Measurements from ENCODE around the gene PPP4R3B.
"Not testable (repeated sequence)": the region's sequence is repeated elsewhere in the genome, so short reads cannot be mapped to it uniquely, and the experiment has no call there.

The PPP4R3B gene

GRCh38 chr2:55611997-55612396 is 5.4 kb downstream of the PPP4R3B start:
- no peak for FAIRE-seq
- TF ChIP-seq POLR2AphosphoS5 (IDR thresholded peaks at IDR 0.05; ENCODE audit: low read depth, low read length) (no peak), TAF1 (IDR thresholded peaks at IDR 0.05; ENCODE audit: borderline replicate concordance, low read depth, low read length) (no peak), POLR2A (IDR thresholded peaks at IDR 0.05; ENCODE audit: low read depth, low read length) (no peak)

GRCh38 chr2:55610954-55611743 is 6.3 kb downstream of the PPP4R3B start:
- FAIRE-seq (no peak), DNase-seq (ENCODE audit: insufficient read length) (no peak)
- TF ChIP-seq POLR2A (IDR thresholded peaks at IDR 0.05; ENCODE audit: low read depth, low read length) (0 out of 2 replicates have a peak, but pooled peaks have one; percentile 20), POLR2AphosphoS5 (IDR thresholded peaks at IDR 0.05; ENCODE audit: low read depth, low read length) (0 out of 2 replicates have a peak, but pooled peaks have one; percentile 62), TAF1 (IDR thresholded peaks at IDR 0.05; ENCODE audit: borderline replicate concordance, low read depth, low read length) (no peak)

More at GRCh38 chr2:55611997-55612396, 5.4 kb downstream of the PPP4R3B start:
- DNase-seq (ENCODE audit: insufficient read length): no peak

GRCh38 chr2:55609938-55610578 is 7.4 kb downstream of the PPP4R3B start:
- DNase-seq (ENCODE audit: insufficient read length): no peak
- TF ChIP-seq TAF1 (IDR thresholded peaks at IDR 0.05; ENCODE audit: borderline replicate concordance, low read depth, low read length) (no peak), POLR2AphosphoS5 (IDR thresholded peaks at IDR 0.05; ENCODE audit: low read depth, low read length) (no peak), POLR2A (IDR thresholded peaks at IDR 0.05; ENCODE audit: low read depth, low read length) (no peak; the same call in 1 of the 2 replicates)
- FAIRE-seq: no peak

GRCh38 chr2:55609193-55609794 is 8.1 kb downstream of the PPP4R3B start:
- TF ChIP-seq TAF1 (IDR thresholded peaks at IDR 0.05; ENCODE audit: borderline replicate concordance, low read depth, low read length): no peak
- TF ChIP-seq POLR2A (IDR thresholded peaks at IDR 0.05; ENCODE audit: low read depth, low read length): no peak
- TF ChIP-seq POLR2AphosphoS5 (IDR thresholded peaks at IDR 0.05; ENCODE audit: low read depth, low read length): no peak
- no peak for FAIRE-seq
- DNase-seq (ENCODE audit: insufficient read length): no peak

GRCh38 chr2:55607717-55608116 is 9.7 kb downstream of the PPP4R3B start:
- no peak for FAIRE-seq
- TF ChIP-seq POLR2A (IDR thresholded peaks at IDR 0.05; ENCODE audit: low read depth, low read length) (no peak), TAF1 (IDR thresholded peaks at IDR 0.05; ENCODE audit: borderline replicate concordance, low read depth, low read length) (no peak), POLR2AphosphoS5 (IDR thresholded peaks at IDR 0.05; ENCODE audit: low read depth, low read length) (no peak)

GRCh38 chr2:55604027-55604565 is 13.3 kb downstream of the PPP4R3B start:
- DNase-seq (ENCODE audit: insufficient read length): no peak
- no peak for FAIRE-seq
- TF ChIP-seq POLR2AphosphoS5 (IDR thresholded peaks at IDR 0.05; ENCODE audit: low read depth, low read length) (no peak), TAF1 (IDR thresholded peaks at IDR 0.05; ENCODE audit: borderline replicate concordance, low read depth, low read length) (no peak), POLR2A (IDR thresholded peaks at IDR 0.05; ENCODE audit: low read depth, low read length) (no peak)

More at GRCh38 chr2:55607717-55608116, 9.7 kb downstream of the PPP4R3B start:
- DNase-seq (ENCODE audit: insufficient read length): no peak

- no peak for TF ChIP-seq POLR2AphosphoS5 (IDR thresholded peaks at IDR 0.05; ENCODE audit: low read depth, low read length)
- no peak for TF ChIP-seq POLR2A (IDR thresholded peaks at IDR 0.05; ENCODE audit: low read depth, low read length)
- no peak for TF ChIP-seq TAF1 (IDR thresholded peaks at IDR 0.05; ENCODE audit: borderline replicate concordance, low read depth, low read length)
- DNase-seq (ENCODE audit: insufficient read length) (no peak), FAIRE-seq (no peak)
Observed at GRCh38 chr2:55601849-55602248, 15.6 kb downstream of the PPP4R3B start.

- no peak for FAIRE-seq
- no peak for DNase-seq (ENCODE audit: insufficient read length)
- TF ChIP-seq POLR2A (IDR thresholded peaks at IDR 0.05; ENCODE audit: low read depth, low read length) (no peak), TAF1 (IDR thresholded peaks at IDR 0.05; ENCODE audit: borderline replicate concordance, low read depth, low read length) (no peak), POLR2AphosphoS5 (IDR thresholded peaks at IDR 0.05; ENCODE audit: low read depth, low read length) (no peak)
Observed at GRCh38 chr2:55598056-55598795, 19.2 kb downstream of the PPP4R3B start.

- not testable (repeated sequence) for DNase-seq (ENCODE audit: insufficient read length)
Observed at GRCh38 chr2:55596795-55597194, 20.6 kb downstream of the PPP4R3B start.

GRCh38 chr2:55595536-55595935 is 21.9 kb downstream of the PPP4R3B start:
- DNase-seq (ENCODE audit: insufficient read length) (no peak), FAIRE-seq (no peak)
- TF ChIP-seq TAF1 (IDR thresholded peaks at IDR 0.05; ENCODE audit: borderline replicate concordance, low read depth, low read length): no peak
- TF ChIP-seq POLR2A (IDR thresholded peaks at IDR 0.05; ENCODE audit: low read depth, low read length): no peak
- no peak for TF ChIP-seq POLR2AphosphoS5 (IDR thresholded peaks at IDR 0.05; ENCODE audit: low read depth, low read length)

More at GRCh38 chr2:55596795-55597194, 20.6 kb downstream of the PPP4R3B start:
- not testable (repeated sequence) for FAIRE-seq

- no peak for TF ChIP-seq POLR2AphosphoS5 (IDR thresholded peaks at IDR 0.05; ENCODE audit: low read depth, low read length)
- DNase-seq (ENCODE audit: insufficient read length) (no peak), FAIRE-seq (no peak)
Observed at GRCh38 chr2:55592130-55592529, 25.3 kb downstream of the PPP4R3B start.

Measured in GM12892 (cell line).